Inferior parietal cortex (tissue), 1 donor: ENCODE measurements around the gene PARD3.

Source experiments
- DNase-seq: peaks from one replicate; pipeline ENCODE4 v3.0.0-alpha.2; 2016; ENCODE audit errors: extremely low spot score

Gene PARD3

DNA sequence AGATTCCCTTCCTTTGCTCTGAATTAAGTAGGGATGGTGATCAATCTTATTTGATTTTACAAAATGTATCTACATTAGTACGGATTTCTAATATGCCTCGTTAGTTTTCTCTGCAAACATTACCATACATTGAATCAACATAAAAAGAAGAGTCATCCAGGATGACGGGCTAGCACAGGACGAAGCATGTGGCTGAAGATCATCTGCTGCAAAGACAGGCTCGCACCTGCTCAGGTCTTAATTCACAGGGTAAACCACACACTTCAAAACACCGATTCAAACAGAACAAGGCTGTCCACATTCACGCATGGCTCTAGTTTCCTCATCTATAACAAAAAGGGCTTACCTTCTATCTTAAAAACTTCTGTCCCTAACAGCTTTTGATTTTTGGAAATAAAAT is 323.0 kb downstream of the PARD3 start:
- peak; percentile 10 for DNase-seq

DNA sequence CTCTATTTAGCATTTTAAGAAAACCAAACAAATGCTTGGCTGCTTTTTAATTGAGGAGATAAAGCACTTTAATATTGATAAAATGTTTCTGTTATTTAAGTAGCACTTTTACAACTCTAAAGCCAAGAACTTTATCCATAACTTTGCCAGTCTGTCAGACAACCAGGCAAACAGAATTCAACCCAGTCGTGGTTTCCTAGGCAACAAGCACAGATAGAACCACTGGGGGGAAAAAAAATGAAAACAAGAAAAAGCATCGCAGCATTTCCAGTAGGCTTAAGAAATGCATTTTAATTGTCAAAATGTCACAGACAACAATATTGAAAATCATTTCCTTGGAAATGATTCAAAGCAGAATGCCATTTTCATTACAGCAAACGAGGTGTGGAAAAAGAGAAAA is 323.4 kb downstream of the PARD3 start:
- DNase-seq = peak; percentile 32

DNA sequence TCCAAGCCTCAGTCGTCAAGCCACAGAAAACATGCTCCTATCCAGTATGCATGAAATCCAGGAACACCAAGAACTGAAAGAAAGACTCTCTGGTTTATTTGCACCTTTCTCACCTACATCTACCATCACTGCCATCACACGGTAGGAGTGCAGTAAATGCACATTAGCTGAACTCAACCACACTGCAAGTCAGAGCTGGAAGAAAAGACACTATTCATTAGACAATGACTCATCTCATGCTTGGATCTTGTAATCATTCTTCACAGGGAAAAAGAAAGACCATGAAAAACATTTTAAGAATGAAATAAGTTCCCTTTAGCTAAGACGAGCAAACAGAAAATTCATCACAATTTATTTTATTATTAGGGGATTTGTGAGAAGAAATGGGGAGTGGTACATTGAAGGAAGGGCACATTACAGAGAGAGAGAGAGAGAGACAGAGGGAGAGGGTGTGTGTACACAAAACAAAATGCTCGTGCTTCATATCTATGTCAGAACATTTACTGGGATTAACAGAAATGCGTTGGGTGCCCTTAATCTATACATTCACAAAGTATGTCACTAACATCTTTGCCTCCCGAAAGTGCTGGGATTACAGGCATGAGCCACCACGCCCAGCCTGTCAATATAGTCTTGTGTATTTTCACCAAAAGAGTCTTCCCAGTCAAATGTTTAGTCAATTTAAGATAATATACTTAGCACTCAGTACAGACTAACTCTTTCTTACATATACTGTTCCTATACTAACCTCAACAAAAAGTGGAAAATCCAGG is 324.9 kb downstream of the PARD3 start:
- DNase-seq = no peak

DNA sequence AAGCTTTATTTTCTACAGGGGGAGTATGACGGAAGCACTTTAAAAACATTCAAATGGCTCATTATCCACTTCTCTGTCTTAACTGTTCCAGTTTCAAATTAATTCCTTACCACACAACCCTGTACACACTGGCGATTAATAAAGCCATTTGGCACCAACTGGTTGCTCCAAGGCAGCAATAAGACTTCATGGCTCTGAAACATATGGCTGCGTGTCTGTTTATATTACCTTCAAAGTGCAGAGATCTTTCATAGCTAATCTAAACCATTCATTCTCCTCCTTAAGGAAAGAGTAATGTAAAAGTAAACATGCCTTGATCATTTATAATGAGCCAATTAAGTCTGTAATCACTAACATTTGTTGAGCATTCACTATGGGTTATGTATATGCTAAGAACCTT is 325.7 kb downstream of the PARD3 start:
- DNase-seq = no peak

DNA sequence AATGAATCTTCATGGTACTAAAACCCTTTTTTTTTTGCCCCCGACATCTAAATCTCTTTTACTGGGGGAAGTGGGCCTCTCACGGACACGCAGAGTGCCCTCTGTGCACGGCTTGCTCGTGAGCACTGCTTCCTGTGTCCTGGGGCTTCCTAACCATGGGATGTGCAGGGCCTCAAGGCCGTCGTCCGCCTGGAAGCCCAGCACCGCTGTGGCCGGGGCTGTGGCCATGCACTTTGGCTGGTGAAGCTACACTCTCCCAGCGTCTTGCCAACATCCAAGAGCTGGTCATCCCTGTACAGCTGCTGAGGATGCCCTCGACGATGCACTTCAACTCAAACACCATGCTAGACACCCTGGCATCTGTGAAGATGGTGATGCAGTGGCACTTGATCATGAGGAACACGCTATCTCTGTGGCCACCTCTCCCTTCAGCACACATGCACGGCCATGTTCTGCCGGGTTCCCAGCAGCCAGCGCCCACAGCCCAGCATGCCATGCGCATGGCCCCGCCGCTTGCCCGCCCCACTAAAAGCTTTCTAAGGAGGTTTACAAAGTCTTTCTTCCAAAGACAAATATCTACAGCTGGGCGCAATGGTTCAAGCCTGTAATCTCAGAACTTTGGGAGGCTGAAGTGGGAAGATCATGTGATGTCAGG is 326.5 kb downstream of the PARD3 start:
- DNase-seq = no peak

DNA sequence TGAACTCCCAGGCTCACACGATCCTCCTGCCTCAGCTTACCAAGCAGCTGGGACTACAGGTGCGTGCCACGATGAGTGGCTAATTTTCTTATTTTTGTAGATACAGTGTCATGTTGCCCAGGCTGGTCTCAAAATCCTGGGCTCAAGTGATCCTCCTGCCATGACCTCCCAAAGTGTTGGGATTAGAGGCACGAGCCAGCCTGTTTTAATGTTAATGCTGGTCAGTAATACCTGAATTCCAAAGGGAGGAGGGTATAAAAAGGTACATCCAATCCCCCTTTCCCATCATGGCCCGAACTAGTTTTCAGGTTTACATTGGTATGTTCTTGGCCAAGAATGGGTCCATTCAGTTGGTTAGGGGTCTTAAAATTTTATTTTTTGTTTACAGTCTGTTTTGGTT is 329.1 kb downstream of the PARD3 start:
- no peak for DNase-seq

DNA sequence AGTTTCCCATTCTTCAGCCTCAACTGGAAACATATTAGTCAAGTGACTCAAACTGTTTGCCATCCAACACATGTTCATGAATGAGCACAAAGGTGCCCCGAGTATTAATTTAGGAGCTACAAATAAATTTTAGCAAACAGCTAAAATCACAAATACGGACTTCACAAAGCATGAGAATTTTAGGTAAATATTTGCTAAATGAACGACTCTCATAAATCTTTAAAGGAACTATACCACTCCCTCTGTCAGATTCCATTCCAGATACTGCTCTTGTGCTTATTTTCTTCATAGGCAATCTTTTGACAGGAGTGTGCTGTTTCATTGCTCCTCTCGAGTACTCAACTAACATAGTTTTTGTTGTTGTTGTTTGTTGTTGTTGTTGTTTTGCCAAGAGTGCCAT is 330.9 kb downstream of the PARD3 start:
- DNase-seq = no peak

DNA sequence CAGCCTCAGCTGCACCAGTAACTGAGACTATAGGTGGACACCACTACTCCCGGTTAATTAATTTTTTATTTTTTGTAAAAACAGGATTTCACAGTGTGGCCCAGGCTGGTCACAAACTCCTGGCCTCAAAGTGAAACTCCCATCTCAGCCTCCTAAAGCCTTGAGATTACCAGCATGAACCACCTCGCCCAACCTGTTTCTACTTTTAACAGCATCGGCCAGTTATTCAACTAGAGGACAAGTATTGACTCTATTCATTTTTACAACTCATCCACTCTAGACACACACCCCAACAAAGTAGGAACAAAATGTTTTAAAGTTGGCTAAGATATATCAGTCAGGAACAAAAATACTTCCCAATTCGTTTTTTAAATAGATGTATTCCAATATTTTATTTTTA is 334.8 kb downstream of the PARD3 start:
- DNase-seq = no peak

DNA sequence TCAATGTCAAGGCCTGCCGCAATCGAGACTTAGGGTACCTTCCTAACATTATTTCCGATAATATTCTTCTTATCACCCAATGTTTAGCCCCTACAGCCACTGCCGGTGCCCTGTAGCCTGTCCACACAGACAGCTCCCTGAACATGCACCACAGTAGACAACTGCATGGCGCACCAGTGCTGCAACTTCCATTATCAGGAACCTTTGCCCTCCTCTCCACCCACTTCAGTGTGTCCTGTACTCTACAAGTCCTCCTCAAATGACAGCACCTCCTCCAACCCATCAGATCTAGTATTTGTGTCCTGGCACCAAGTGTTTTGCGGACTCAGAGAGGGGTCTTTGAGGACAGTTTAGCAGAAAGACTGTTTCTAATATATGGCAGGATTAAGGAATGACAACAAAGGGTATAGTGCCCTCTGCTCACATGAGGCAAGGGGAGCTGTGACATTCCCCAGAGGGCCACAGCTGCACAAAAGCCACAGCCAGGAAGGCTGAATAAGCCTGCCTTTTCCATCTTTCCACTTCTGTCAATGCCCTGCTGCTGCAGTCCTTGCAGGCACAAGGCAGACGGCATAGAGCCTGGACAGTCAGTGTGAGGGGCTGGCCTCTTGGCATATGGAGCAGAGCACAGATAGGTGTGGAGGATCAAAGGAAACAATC is 335.4 kb downstream of the PARD3 start:
- no peak for DNase-seq

DNA sequence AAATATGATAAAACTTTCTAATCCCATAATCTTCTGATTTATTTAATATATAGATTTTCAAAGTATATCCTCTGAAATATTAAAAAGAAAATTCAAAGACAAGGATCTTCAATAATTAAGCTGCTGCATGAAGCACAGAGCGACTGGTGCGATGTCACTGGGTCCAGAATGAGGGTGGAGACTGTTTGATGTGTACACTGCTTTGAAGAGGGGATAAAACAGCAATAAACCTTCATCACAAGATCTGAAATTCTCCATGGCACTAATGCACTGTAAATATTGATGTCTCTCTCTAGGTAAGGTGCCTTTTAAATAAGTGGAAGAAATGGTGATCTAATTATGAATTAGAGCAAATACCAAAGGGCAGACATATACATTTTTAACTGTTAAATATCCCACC is 337.8 kb downstream of the PARD3 start:
- DNase-seq = no peak

DNA sequence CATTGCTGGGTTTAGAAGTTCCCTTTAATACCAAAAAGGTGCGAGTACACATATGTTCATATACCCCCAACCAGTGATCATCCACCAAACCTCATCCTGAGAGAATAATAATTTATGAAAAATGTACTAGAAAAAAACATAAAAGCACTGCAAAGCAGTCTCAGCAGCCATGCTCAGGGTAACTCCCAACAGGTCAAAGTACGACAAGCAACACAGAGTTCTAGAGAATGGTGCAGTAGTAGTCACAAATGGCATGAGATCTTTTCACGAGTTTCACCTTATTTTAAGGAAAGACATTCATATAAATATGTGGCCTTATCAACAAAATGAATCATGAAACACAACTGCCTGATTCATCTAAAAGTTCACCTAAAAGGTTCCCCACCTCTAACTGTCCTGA is 338.5 kb downstream of the PARD3 start:
- DNase-seq = no peak

DNA sequence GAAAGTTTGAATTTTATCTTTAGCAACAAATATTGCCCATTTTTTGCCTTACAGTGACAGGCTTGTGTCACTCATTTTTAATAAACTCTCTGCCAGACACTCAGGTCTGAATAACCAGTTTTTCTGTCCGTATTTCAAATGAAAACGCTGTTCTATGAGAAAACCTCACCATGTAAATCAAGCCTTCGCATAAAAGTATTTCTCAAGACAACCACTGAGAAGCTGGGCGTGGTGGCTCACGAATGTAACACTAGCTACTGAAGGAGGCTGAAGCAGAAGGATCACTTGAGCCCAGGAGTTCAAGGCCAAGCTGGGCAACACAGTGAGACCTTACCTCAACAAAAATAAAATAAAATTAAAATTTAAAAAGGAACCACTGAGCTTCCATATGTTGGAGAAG is 339.3 kb downstream of the PARD3 start:
- no peak for DNase-seq

DNA sequence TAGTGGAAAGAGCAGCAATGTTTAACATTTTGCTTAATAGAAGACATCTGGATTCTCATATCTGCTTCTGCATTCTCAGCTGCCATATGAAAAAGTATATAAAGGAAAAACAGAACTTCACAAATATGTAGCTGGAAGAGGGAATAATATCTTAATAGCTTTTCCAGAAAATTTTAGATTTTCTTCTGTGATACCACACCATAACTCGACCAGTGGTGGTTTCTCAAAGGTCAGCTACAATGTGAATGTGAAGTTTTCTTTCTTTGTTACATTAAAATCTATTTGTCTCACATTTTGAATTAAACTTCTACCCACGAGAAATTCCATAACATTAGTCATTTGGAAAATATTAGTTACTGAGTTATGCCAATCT is 339.8 kb downstream of the PARD3 start:
- no peak for DNase-seq

DNA sequence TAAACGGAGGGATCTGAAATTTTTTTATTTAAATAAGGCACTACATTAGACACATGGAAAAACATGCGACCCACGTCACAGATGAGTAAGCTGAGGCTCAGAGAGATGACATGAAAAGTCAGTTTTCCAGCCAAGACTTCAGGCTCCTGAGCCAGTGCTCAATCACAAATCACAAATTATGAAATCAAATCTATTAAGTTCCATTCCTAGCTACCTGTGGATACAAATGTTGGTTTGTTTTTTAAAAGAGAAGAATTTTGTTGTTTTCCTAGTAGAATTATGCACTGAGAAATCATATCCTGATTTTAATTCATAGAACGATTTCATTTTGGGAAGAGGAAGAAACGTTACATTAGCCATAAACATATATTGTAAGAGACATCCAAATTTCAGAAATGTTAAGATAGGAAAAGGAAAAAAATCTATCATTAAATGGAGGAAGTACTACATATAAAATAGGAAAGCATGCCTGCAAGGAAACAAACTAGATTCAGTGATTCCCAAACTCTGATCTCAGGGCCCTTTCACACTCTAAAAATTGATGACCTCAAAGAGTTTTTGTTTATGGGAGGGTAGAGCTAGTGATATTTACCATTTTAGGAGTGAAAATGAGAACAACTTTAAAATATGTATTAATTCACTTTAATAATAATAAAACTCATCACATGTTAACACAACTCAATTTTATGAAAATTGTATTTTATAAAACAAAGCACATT is 340.4 kb downstream of the PARD3 start:
- no peak for DNase-seq

DNA sequence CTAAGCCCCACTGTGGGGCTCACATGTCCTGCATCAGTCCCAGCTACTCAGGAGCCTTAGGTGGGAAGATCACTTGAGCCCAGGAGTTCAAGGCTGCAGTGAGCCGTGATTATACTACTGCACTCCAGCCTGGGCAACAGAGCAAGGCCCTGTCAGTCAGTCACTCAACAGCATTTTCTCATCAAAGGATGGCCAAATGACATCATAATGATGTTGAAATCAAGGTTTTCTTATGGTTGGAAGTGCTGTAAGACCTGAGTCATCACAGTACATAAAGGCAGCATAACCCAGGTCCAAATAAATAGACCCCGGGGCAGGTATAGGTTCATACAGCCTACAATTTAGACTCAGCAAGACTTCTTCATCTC is 341.1 kb downstream of the PARD3 start:
- no peak for DNase-seq

DNA sequence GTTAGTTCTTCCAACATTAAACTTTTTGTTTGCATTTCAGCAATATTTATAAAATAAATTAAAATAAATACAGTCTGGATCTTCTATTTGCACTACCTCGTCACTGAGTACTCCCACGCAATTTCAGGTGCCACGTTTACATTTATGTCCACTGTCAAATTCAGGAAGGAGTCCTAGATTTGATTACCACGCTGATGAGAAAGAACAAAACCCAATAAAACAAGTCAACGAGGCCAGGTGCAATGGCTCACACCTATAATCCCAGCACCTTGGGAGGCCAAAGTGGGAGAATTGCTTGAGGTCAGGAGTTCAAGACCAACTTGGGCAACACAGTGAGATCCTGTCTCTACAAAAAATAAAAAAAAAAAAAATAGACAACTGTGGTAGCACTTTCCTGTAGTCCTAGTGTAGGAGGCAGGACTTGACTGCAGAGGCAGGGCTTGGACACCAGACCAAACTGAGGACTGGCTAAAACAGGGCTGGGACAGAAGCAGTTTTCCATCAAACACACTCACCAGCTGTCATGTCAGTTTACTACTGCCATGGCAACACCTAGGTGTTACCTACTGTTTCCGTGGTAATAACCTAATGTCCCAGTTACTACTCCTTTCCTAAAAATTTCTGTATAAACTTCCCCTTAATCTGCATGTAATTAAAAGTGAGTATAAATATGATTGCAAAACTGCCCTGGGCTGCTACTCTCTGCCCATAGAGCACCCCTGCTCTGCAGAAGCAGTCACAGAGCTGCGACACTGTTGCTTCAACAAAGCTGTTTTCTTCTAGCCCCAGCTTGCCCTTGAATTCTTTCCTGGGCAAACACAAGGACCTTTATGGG is 341.7 kb downstream of the PARD3 start:
- DNase-seq = no peak

DNA sequence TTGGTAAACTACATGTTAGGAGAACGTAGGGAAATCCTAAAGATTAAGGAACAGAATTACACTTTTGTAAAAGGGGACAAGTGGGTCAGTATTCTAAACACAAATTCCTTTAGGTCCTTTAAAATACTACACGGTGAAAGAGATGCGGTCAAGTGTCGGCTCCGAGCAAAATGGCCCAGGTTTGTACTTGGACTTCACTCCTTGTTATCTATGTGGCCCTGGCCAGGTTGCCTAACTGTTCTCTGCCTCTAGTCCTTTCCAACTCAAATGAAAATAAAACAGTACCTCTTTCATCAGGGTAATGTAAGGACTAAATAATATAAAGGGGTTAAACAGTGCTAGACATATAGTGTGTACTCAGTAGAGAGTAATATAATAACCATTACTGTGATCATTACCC is 344.8 kb downstream of the PARD3 start:
- DNase-seq = no peak

DNA sequence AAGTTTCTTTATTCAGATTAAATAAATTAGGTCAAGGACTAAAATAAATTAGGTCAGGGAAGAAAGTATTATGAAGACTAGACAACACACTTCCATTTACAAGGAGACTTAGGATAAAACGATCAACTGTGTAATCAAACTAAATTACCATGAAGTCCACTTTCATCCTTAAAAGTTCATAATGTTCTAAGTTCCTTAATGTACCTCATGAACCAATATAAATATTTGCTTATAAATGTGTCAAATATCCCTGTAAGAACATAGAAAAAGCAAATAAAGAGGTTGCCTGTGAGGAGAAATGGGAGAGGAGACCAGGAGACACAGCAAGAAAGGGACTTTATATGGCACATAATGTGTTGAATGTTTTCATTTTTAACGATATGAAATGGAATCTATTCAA is 345.6 kb downstream of the PARD3 start:
- DNase-seq = no peak

DNA sequence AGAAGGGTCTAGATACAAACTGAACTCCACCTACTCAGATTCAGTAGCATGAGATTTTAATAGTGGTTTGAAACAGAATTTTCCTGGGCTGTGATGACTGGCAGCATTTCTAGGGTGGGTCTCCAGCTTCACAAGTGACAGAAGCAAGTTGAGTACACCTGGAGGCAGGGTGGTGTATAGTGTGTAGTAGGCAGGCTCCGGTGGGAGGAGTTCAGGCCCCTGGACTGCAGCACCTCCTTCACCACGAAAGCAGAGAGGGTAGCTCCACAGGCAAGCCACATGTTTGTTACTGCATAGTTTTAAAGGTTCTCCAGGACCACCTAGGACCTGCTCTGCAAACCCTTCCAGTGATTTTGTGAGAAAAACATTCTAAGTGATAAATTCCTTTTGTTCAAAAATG is 347.2 kb downstream of the PARD3 start:
- no peak for DNase-seq

DNA sequence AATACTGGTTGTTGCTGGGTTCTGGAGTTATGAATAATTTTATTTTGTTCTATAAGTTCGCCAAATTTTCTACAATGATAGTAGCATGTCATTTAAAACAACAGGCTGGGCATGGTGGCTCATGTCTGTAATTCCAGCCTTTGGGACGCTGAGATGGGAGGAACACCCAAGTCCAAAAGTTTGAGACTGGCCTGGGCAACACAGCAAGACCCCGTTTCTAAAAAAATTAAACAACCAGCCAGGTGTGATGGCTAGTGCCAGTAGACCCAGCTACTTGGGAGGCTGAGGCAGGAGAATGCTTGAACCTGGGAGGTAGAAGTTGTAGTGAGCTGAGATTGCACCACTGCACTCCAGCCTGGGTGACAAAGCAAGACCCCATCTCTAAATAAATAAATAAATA is 347.7 kb downstream of the PARD3 start:
- no peak for DNase-seq

DNA sequence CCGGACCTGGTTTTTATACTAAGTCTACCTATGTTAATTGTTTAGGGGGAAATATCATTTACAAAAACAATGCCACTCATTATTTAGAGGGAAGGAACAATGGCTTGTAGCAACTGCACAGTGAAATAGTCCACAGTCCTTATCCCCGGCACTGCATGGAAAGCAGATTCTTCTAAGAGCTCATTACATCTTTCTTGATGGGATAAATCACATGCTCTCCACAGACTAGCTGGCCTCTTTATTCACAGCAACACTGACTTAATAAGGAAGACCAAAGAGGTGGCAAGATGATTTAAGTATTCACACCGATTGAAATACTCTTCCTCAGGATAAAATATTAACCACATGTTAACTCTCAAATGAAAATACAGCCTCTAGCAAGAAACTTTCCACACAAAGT is 349.4 kb downstream of the PARD3 start:
- no peak for DNase-seq

DNA sequence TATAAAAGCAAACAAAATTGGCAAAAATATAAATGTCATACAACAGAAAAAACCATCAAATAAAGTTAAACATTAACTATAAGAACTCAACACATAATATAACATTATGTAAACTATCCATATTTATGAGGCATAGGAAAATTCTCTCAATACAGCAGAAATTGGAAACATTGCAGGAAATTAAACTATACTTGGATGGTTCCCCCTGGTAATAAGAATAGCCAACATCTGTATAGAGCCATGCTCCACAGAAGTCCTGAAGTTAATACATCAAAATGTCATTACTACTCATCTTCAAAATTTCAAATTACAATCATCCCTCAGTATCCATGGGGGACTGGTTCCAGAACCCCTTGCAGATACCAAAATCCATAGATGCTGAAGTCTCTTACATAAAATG is 350.5 kb downstream of the PARD3 start:
- no peak for DNase-seq
